Left lung (tissue), 10 donors: ENCODE results near the gene KIF5C. TPM values are rescaled to one million over a fixed set of nuclear protein-coding genes. Genes with fewer than 3 reads are reported as not detected.

Experiments used
- ATAC-seq: fragments of 200-7000 bp; cut with Tn5 transposase; one replicate; pipeline ENCODE4 v1.9.1; 2020; ENCODE audit warnings: moderate library complexity
- DNase-seq, 4 donors: peaks; one replicate each; pipeline ENCODE4 v3.0.0-alpha.2; 2013 to 2020
- H3K27ac ChIP-seq, 2 donors: fragments of 200-600 bp; sonication (generic) in 1 of 2; one replicate each; pipeline versions ENCODE4 v1.5.0 to v1.8.0; 2020 to 2021
- H3K27me3 ChIP-seq, 2 donors: fragments of 200-600 bp; sonication (generic) in 1 of 2; one replicate each; pipeline versions ENCODE4 v1.5.0 to v1.8.0; 2020 to 2021
- H3K36me3 ChIP-seq, 2 donors: fragments of 200-600 bp; sonication (generic) in 1 of 2; one replicate each; pipeline versions ENCODE4 v1.5.0 to v1.8.0; 2020 to 2021
- H3K4me1 ChIP-seq, 2 donors: fragments of 200-600 bp; one replicate each; pipeline ENCODE4 v1.8.0; 2021
- H3K4me3 ChIP-seq, 2 donors: fragments of 200-600 bp; sonication (generic) in 1 of 2; one replicate each; pipeline versions ENCODE4 v1.5.0 to v1.8.0; 2020 to 2021; ENCODE audit warnings: mild to moderate bottlenecking in 1 of 2
- H3K9me3 ChIP-seq, 2 donors: fragments of 200-600 bp; sonication (generic) in 1 of 2; one replicate each; pipeline versions ENCODE4 v1.5.0 to v1.8.0; 2020 to 2021
- intact Hi-C, 2 donors: fragments of 100-400 bp; cut with DNase I; formaldehyde crosslinking; loops; one replicate each; pipeline versions ENCODE4 v1.11.2 to v1.14.2; 2022
- polyA plus RNA-seq, 6 donors: library from polyadenylated mRNA; unstranded; fragments of 120-200 nt; gene quantifications; one replicate each; pipeline ENCODE4 v1.2.1, GENCODE V29; 2013; ENCODE audit not compliant: insufficient read length in 6 of 6
- total RNA-seq, 2 donors: library from RNA; stranded (reverse); fragmentation: NEBNext Ultra II Directional; extraction: Animal tissue kit (Norgen Biotek cat#: 25700); gene quantifications; one replicate each; pipeline ENCODE4 v1.2.1, GENCODE V29; 2021
- TF ChIP-seq, protein P1 (sequence below), 2 donors: fragments of 200-600 bp; sonication (generic) in 1 of 2; IDR thresholded peaks; one replicate each; pipeline versions ENCODE4 v1.5.0 to v1.8.0; 2021; ENCODE audit warnings: antibody characterized with exemption in 2 of 2
- donor health status: DM: no; HTN: yes; CAD: no.
- donor health status: DM: no; HTN: no; CAD: no.

The KIF5C gene
- total and polyA plus RNA-seq, 8 donors = 0.92 to 27.4 (median 20.3) TPM

DNA sequence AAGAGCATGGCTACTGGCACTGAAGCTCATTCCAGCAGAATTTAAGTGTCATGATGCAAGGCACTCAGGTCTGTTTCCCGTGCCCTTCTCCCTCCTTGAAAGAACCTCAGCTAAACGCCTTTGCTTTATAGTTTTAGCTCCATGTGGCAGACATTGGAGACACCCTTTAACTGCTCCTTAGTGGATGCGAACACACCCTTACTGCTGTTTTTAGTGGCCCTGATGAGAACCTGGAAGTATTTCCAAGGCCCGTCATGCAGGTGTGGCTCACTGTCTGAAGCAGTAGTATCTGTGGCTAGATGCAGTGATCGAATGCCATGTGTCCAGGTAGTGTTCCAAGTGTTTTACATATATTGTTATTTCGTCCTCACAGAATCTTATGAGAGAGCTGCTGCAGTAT is 28.3 kb downstream of the KIF5C start:
- no peak for ATAC-seq
- no peak overlapping the region for H3K4me3 ChIP-seq
- DNase-seq = no peak
- intact Hi-C loops = no loop called here
- no peaks in the 10 kb centered on the region for H3K4me1 ChIP-seq
- H3K27me3 ChIP-seq = no peaks in the 10 kb centered on the region
- TF ChIP-seq, protein P1, sequence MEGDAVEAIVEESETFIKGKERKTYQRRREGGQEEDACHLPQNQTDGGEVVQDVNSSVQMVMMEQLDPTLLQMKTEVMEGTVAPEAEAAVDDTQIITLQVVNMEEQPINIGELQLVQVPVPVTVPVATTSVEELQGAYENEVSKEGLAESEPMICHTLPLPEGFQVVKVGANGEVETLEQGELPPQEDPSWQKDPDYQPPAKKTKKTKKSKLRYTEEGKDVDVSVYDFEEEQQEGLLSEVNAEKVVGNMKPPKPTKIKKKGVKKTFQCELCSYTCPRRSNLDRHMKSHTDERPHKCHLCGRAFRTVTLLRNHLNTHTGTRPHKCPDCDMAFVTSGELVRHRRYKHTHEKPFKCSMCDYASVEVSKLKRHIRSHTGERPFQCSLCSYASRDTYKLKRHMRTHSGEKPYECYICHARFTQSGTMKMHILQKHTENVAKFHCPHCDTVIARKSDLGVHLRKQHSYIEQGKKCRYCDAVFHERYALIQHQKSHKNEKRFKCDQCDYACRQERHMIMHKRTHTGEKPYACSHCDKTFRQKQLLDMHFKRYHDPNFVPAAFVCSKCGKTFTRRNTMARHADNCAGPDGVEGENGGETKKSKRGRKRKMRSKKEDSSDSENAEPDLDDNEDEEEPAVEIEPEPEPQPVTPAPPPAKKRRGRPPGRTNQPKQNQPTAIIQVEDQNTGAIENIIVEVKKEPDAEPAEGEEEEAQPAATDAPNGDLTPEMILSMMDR (IDR thresholded peaks at IDR 0.05) = no peak
- H3K27ac ChIP-seq = no peak overlapping the region
- H3K9me3 ChIP-seq = peaks cover 0 to 4% of the 10 kb centered on the region in 2 donors
- H3K36me3 ChIP-seq = no peaks in the 10 kb centered on the region

DNA sequence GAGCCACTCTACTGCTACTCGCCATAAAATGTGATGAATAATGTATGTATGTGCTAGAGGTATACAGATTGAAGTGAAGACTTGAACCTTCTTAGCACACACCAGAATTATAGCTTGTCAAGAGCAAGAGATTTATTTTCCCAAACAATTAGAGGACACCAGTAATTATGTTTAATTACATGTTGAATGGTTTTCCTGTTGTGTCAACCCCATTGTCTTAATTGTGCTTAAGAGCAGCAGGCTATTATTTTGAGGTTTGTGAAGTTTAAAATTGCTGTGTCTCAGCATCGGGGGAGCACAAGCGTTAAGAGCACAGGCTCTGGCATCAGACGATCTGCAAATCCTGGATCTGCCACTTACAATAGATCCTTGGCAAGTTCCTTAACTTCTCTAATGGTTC is 29.0 kb downstream of the KIF5C start:
- Histone ChIP-seq H3K4me1 (no peaks in the 10 kb centered on the region), H3K4me3 (no peak overlapping the region), H3K27ac (no peak overlapping the region), H3K36me3 (no peaks in the 10 kb centered on the region), H3K27me3 (no peaks in the 10 kb centered on the region), H3K9me3 (peaks cover 0 to 4% of the 10 kb centered on the region in 2 donors)
- ATAC-seq (no peak), DNase-seq (no peak)
- intact Hi-C loops = no loop called here
- TF ChIP-seq, protein P1 (IDR thresholded peaks at IDR 0.05) = no peak

DNA sequence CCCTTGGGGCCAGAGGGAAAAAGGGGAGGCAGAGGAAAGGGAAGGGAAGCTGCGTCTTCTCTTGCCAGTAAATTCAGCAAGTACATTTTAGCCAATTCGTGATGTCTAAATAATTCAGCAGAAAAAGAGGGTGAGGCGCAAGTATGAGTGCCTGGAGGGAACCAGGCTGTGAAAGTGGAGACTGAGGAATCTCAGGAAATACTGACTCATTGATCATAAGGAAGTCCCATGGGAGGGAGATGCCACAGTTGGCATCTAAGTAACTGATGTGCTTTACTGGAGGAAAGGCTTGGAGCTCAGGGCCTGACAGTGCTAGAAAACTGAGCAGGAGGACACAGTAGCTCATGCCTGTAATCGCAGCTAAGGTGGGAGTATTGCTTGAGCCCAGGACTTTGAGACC is 31.1 kb downstream of the KIF5C start:
- TF ChIP-seq, protein P1 (IDR thresholded peaks at IDR 0.05) = no peak
- ATAC-seq = no peak
- Histone ChIP-seq H3K36me3 (no peaks in the 10 kb centered on the region), H3K9me3 (peaks cover 0 to 4% of the 10 kb centered on the region in 2 donors), H3K4me1 (no peaks in the 10 kb centered on the region), H3K27ac (no peak overlapping the region), H3K27me3 (no peaks in the 10 kb centered on the region), H3K4me3 (no peak overlapping the region)
- intact Hi-C loops = no loop called here
- DNase-seq = no peak

DNA sequence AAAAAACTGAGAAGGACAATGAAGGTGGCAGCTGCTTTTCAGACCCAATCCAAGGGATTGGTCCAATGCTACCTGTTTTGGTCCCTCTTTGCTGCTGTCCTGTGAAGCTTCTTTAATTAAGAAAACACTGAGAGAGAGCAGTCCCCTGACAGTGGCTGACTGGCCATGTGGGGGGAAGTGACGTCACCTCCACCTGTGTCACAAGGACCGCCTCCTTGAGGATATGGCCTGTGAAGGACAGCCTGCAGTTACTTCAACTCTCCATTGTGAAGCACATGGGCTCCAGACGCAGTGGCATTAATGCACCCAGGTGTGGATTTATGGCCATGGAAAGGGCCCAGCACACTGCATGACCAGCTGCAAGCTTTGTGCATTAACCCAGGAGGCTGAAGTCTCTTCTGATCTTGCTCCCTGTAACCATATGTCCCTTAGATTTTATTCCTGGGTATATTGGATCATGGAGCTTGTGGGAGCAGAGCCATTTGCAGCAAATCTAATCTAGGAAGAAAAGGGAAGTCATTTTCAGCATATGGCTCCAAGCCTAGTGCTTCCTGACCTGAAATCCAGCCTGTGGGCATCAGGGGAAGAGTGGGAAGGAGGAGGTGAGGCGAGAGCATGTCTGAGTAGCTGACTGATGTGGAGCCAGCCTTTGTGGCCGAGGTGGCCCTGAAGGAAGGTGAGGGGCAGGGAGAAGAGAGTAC is 32.2 kb downstream of the KIF5C start:
- Histone ChIP-seq H3K4me1 (no peaks in the 10 kb centered on the region), H3K27me3 (no peaks in the 10 kb centered on the region), H3K36me3 (no peaks in the 10 kb centered on the region), H3K4me3 (no peak overlapping the region), H3K9me3 (peaks cover 0 to 4% of the 10 kb centered on the region in 2 donors), H3K27ac (no peak overlapping the region)
- intact Hi-C loops = no loop called here
- TF ChIP-seq, protein P1 (IDR thresholded peaks at IDR 0.05) = no peak
- no peak for DNase-seq
- no peak for ATAC-seq

DNA sequence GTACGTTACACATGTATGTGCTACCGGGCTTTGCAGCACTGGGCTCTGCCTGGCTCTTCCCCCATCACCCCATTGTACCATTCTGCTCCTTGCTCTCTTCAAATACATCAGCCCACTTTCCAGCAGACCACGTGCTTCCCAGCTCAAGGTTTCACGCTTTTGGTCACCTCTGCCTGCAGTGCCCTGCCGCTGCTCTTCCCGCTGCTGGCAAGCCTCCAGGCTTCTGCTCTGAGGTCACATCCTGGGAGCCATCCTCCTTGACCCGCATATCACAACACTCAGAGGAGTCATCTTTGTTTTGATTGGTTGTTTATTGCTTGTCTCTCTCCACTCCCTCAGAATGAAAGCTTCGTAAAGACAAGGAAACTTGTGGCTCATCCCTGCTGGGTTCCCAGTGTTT is 34.1 kb downstream of the KIF5C start:
- TF ChIP-seq, protein P1 (IDR thresholded peaks at IDR 0.05) = no peak
- Histone ChIP-seq H3K36me3 (no peaks in the 10 kb centered on the region), H3K4me3 (no peak overlapping the region), H3K9me3 (peaks cover 0 to 4% of the 10 kb centered on the region in 2 donors), H3K4me1 (no peaks in the 10 kb centered on the region), H3K27me3 (no peaks in the 10 kb centered on the region), H3K27ac (no peak overlapping the region)
- DNase-seq (no peak), ATAC-seq (no peak)
- intact Hi-C loops = no loop called here
